Fibroblast of peridontal ligament (primary cell): Measurements from ENCODE around the gene EPS8L1.
A peak's percentile ranks its signal among the peaks of the same experiment; 100 is the strongest.

ENCODE experiments used
- DNase-seq: peaks from one replicate; pipeline ENCODE4 v3.0.0-alpha.2; 2010; ENCODE audit errors: extremely low read depth

EPS8L1 gene

GRCh38 chr19:55115446-55116065, 39.9 kb downstream of the EPS8L1 start:
- no peak for DNase-seq

GRCh38 chr19:55116232-55116858, 40.7 kb downstream of the EPS8L1 start:
- peak; percentile 61 for DNase-seq

GRCh38 chr19:55116859-55117662, 41.4 kb downstream of the EPS8L1 start, which contains the start of gene PPP1R12C:
Gene PPP1R12C, minus strand, starts transcription at chr19:55117637. Its CDS starts 94 bp downstream, at chr19:55117543.
- DNase-seq = no peak

GRCh38 chr19:55117663-55118391, 42.2 kb downstream of the EPS8L1 start:
- DNase-seq = peak; percentile 97

GRCh38 chr19:55118401-55118991, 42.8 kb downstream of the EPS8L1 start:
- DNase-seq = peak; percentile 35

GRCh38 chr19:55119053-55119452, 43.4 kb downstream of the EPS8L1 start:
- no peak for DNase-seq

- DNase-seq = peak; percentile 56
Observed at GRCh38 chr19:55131421-55131820, 55.8 kb downstream of the EPS8L1 start.

GRCh38 chr19:55132453-55133129, 56.9 kb downstream of the EPS8L1 start:
- DNase-seq = no peak

- DNase-seq = no peak
Observed at GRCh38 chr19:55133639-55134444, 58.2 kb downstream of the EPS8L1 start.

GRCh38 chr19:55134736-55135135, 59.1 kb downstream of the EPS8L1 start:
- DNase-seq = no peak

GRCh38 chr19:55136399-55137102, 60.9 kb downstream of the EPS8L1 start:
- no peak for DNase-seq
